SU-DHL-6 (cell line): ENCODE results near the gene CROT.

ENCODE experiments used
- CTCF ChIP-seq: fragments of 200-600 bp; sonication (generic); IDR thresholded peaks from one replicate; pipeline ENCODE4 v1.5.1; 2017; ENCODE audit warnings: antibody characterized with exemption, mild to moderate bottlenecking, low read length, moderate library complexity; ENCODE audit not compliant: insufficient read depth, poor library complexity, severe bottlenecking
- EZH2phosphoT487 ChIP-seq: fragments of 200-600 bp; sonication (generic), shearing (Covaris generic); conservative IDR thresholded peaks from 2 replicates; pipeline ENCODE4 v1.6.1; 2018; ENCODE audit warnings: mild to moderate bottlenecking, antibody characterized with exemption, low read length, moderate library complexity, mixed read lengths

DNA sequence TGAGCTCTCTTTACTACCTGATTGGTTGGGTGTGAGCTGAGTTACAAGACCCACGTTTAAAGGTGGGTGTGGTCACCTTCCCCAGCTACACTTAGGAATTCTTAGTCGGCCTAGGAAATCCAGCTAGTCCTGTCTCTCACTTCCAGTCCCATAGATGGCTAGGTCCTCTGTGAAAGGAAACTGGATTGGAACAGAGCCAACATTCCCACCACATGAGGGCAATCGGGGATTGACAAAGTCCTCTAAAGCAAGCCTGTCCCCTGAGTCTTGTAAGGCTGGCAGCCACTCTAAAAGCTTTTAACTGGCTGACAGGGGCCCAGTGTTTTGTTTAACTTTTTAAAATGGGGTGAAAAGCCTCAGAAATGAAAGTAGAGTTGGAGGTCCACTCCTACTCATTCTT lies 15.1 kb upstream of the CROT start:
- TF ChIP-seq CTCF (no peak), EZH2phosphoT487 (no peak)
